Liver (tissue), 9 donors: Measurements from ENCODE around the gene CHP2. TPM values are rescaled to one million over a fixed set of nuclear protein-coding genes. Genes with fewer than 3 reads are reported as not detected.

Source experiments
- DNase-seq: peaks from one replicate; pipeline ENCODE4 v3.0.0-alpha.2; 2017; ENCODE audit warnings: low spot score
- H3K27ac ChIP-seq, 2 donors: one replicate each; pipeline ENCODE4 v1.7.0; 2013; ENCODE audit warnings: inconsistent platforms in 2 of 2, low read length in 2 of 2, control low read depth in 1 of 2, low read depth in 1 of 2, mild to moderate bottlenecking in 1 of 2
- H3K27me3 ChIP-seq, 4 donors: one replicate each; pipeline versions ENCODE4 v1.6.1 to v1.7.0; 2013; ENCODE audit warnings: low read length in 3 of 4, inconsistent platforms in 1 of 4, mild to moderate bottlenecking in 1 of 4, moderate library complexity in 1 of 4; ENCODE audit not compliant: control insufficient read depth in 4 of 4, insufficient read depth in 4 of 4
- H3K36me3 ChIP-seq, 4 donors: one replicate each; pipeline versions ENCODE4 v1.6.1 to v1.7.0; 2013; ENCODE audit warnings: low read length in 3 of 4, mild to moderate bottlenecking in 3 of 4, low read depth in 1 of 4, moderate library complexity in 1 of 4; ENCODE audit not compliant: control insufficient read depth in 4 of 4, insufficient read depth in 3 of 4
- H3K4me1 ChIP-seq, 4 donors: one replicate each; pipeline versions ENCODE4 v1.6.1 to v1.7.0; 2013; ENCODE audit warnings: low read length in 3 of 4, mild to moderate bottlenecking in 3 of 4, moderate library complexity in 1 of 4; ENCODE audit not compliant: control insufficient read depth in 4 of 4, insufficient read depth in 4 of 4
- H3K4me3 ChIP-seq, 3 donors: one replicate each; pipeline versions ENCODE4 v1.6.1 to v1.7.0; 2013; ENCODE audit warnings: low read length in 3 of 3, control low read depth in 1 of 3, low read depth in 1 of 3, mild to moderate bottlenecking in 1 of 3
- H3K9ac ChIP-seq, 2 donors: one replicate each; pipeline ENCODE4 v1.7.0; 2013; ENCODE audit warnings: low read length in 2 of 2, mild to moderate bottlenecking in 2 of 2, moderate library complexity in 2 of 2, control low read depth in 1 of 2, low read depth in 1 of 2
- H3K9me3 ChIP-seq, 4 donors: one replicate each; pipeline versions ENCODE4 v1.6.1 to v1.7.0; 2013; ENCODE audit warnings: low read length in 3 of 4; ENCODE audit not compliant: control insufficient read depth in 4 of 4
- EGR1 ChIP-seq, 2 donors: IDR thresholded peaks; 2 replicates each; pipeline ENCODE4 v1.6.1; 2016 to 2018; ENCODE audit warnings: antibody characterized with exemption in 2 of 2, low read depth in 2 of 2
- FOXA1 ChIP-seq: IDR thresholded peaks from 2 replicates; pipeline ENCODE4 v1.6.1; 2016; ENCODE audit warnings: antibody characterized with exemption
- FOXA2 ChIP-seq: IDR thresholded peaks from 2 replicates; pipeline ENCODE4 v1.6.1; 2016; ENCODE audit warnings: antibody characterized with exemption
- GABPA ChIP-seq, 2 donors: IDR thresholded peaks in 1 of 2; conservative IDR thresholded peaks in 1 of 2; 2 replicates each; pipeline ENCODE4 v1.6.1; 2016; ENCODE audit warnings: antibody characterized with exemption in 2 of 2, mild to moderate bottlenecking in 1 of 2, moderate library complexity in 1 of 2
- HNF4A ChIP-seq, 2 donors: conservative IDR thresholded peaks; 2 replicates each; pipeline ENCODE4 v1.6.1; 2016; ENCODE audit warnings: antibody characterized with exemption in 2 of 2, mild to moderate bottlenecking in 2 of 2
- HNF4G ChIP-seq: IDR thresholded peaks from 2 replicates; pipeline ENCODE4 v1.6.1; 2016; ENCODE audit warnings: antibody characterized with exemption
- JUND ChIP-seq, 2 donors: IDR thresholded peaks; 2 replicates each; pipeline ENCODE4 v1.6.1; 2016; ENCODE audit warnings: antibody characterized with exemption in 2 of 2
- NR2F2 ChIP-seq: IDR thresholded peaks from 2 replicates; pipeline ENCODE4 v1.6.1; 2016; ENCODE audit warnings: antibody characterized with exemption
- RAD21 ChIP-seq, 2 donors: IDR thresholded peaks; 2 replicates each; pipeline ENCODE4 v1.6.1; 2016; ENCODE audit warnings: antibody characterized with exemption in 2 of 2, mild to moderate bottlenecking in 2 of 2
- RXRA ChIP-seq, 2 donors: IDR thresholded peaks; 2 replicates each; pipeline ENCODE4 v1.6.1; 2017 to 2018; ENCODE audit warnings: antibody characterized with exemption in 2 of 2, mild to moderate bottlenecking in 1 of 2
- SP1 ChIP-seq: IDR thresholded peaks from 2 replicates; pipeline ENCODE4 v1.6.1; 2018; ENCODE audit warnings: antibody characterized with exemption, mild to moderate bottlenecking
- TAF1 ChIP-seq: conservative IDR thresholded peaks from 2 replicates; pipeline ENCODE4 v1.6.1; 2016; ENCODE audit warnings: antibody characterized with exemption, mild to moderate bottlenecking
- YY1 ChIP-seq: IDR thresholded peaks from 2 replicates; pipeline ENCODE4 v1.6.1; 2016; ENCODE audit warnings: antibody characterized with exemption, mild to moderate bottlenecking
- WGBS: extraction: QIAGEN DNeasy Blood & Tissue Kit; methylation state at CpG from one replicate; pipeline ENCODE4 v1.1.7; 2013; 5-methylcytosine and 5-hydroxymethylcytosine counted together
- polyA plus RNA-seq, 2 donors: library from polyadenylated mRNA; stranded (reverse) in 1 of 2; unstranded in 1 of 2; fragments of 200-250 nt in 1 of 2; fragments of >200 nt in 1 of 2; fragmentation: Nextera tagmentation in 1 of 2; extraction: Ambion mirVana in 1 of 2; gene quantifications; one replicate each; pipeline versions ENCODE4 v1.2.1 to v1.2.3, GENCODE V29; 2013 to 2015
- total RNA-seq, 2 donors: library from RNA; depleted of rRNA; stranded (reverse); fragments of >200 nt; gene quantifications; one replicate each; pipeline ENCODE4 v1.2.3, GENCODE V29; 2014
- TF ChIP-seq, protein P1 (sequence below): IDR thresholded peaks from 2 replicates; pipeline ENCODE4 v1.6.1; 2016; ENCODE audit warnings: antibody characterized with exemption
- TF ChIP-seq, protein P2 (sequence below): fragments of 150-350 bp; IDR thresholded peaks from 2 replicates; pipeline ENCODE4 v1.5.1; 2017; ENCODE audit warnings: improper control_type of control experiment, low read depth, low read length; ENCODE audit not compliant: missing input control
- TF ChIP-seq, protein P3 (sequence below): IDR thresholded peaks from 2 replicates; pipeline ENCODE4 v1.6.1; 2016; ENCODE audit warnings: antibody characterized with exemption
- TF ChIP-seq, protein P4 (sequence below): IDR thresholded peaks from 2 replicates; pipeline ENCODE4 v1.6.1; 2016; ENCODE audit warnings: antibody characterized with exemption, mild to moderate bottlenecking
- TF ChIP-seq, protein P5 (sequence below): IDR thresholded peaks from 2 replicates; pipeline ENCODE4 v1.6.1; 2016; ENCODE audit warnings: antibody characterized with exemption
- donor health status: healthy.
- donor health status: healthy.
- donor health status: healthy.
- donor health status: healthy.
- donor health status: healthy.

CHP2 gene
- total and polyA plus RNA-seq, 4 donors = not detected

DNA sequence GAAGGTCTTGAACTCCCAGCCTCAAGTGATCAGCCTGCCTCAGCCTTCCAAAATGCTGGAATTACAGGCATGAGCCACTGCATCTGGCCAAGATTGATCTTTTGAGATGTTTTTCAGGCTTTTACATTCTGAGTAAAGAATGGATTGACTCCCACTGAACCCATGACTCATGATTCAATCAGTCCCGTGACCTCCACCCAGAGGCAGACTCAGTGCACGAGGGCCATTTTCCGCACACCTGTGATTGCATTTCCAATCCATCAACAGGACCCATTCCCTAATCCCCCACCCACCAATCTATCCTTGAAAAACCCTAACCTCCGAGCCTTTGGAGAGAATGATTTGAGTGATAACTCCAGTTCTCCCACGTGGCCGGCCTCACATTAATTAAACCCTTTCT is 40.6 kb downstream of the CHP2 start:
- DNase-seq = no peak
- Histone ChIP-seq H3K9me3 (no peaks in the 10 kb centered on the region), H3K4me3 (no peak overlapping the region), H3K27me3 (peaks cover 0 to 4% (median 0%) of the 10 kb centered on the region in 4 donors), H3K4me1 (no peaks in the 10 kb centered on the region), H3K36me3 (no peaks in the 10 kb centered on the region), H3K9ac (no peak overlapping the region), H3K27ac (no peak overlapping the region)
- WGBS = 84% methylated on average over 6 of the region's 6 CpGs
- TF ChIP-seq, protein P1, sequence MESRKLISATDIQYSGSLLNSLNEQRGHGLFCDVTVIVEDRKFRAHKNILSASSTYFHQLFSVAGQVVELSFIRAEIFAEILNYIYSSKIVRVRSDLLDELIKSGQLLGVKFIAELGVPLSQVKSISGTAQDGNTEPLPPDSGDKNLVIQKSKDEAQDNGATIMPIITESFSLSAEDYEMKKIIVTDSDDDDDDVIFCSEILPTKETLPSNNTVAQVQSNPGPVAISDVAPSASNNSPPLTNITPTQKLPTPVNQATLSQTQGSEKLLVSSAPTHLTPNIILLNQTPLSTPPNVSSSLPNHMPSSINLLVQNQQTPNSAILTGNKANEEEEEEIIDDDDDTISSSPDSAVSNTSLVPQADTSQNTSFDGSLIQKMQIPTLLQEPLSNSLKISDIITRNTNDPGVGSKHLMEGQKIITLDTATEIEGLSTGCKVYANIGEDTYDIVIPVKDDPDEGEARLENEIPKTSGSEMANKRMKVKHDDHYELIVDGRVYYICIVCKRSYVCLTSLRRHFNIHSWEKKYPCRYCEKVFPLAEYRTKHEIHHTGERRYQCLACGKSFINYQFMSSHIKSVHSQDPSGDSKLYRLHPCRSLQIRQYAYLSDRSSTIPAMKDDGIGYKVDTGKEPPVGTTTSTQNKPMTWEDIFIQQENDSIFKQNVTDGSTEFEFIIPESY = no peak
- TF ChIP-seq SP1 (no peak), RXRA (IDR thresholded peaks at IDR 0.05) (no peak), RAD21 (IDR thresholded peaks at IDR 0.05) (no peak), JUND (IDR thresholded peaks at IDR 0.05) (no peak), EGR1 (IDR thresholded peaks at IDR 0.05; ENCODE audit: low read depth in 2 of 2) (no peak), HNF4A (conservative IDR thresholded peaks at IDR 0.05) (no peak), GABPA (IDR thresholded peaks at IDR 0.05 in 1 of 2, conservative IDR thresholded peaks at IDR 0.05 in 1 of 2) (no peak), HNF4G (no peak), FOXA2 (no peak), NR2F2 (no peak)
- TF ChIP-seq, protein P2, sequence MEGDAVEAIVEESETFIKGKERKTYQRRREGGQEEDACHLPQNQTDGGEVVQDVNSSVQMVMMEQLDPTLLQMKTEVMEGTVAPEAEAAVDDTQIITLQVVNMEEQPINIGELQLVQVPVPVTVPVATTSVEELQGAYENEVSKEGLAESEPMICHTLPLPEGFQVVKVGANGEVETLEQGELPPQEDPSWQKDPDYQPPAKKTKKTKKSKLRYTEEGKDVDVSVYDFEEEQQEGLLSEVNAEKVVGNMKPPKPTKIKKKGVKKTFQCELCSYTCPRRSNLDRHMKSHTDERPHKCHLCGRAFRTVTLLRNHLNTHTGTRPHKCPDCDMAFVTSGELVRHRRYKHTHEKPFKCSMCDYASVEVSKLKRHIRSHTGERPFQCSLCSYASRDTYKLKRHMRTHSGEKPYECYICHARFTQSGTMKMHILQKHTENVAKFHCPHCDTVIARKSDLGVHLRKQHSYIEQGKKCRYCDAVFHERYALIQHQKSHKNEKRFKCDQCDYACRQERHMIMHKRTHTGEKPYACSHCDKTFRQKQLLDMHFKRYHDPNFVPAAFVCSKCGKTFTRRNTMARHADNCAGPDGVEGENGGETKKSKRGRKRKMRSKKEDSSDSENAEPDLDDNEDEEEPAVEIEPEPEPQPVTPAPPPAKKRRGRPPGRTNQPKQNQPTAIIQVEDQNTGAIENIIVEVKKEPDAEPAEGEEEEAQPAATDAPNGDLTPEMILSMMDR = no peak
- TF ChIP-seq, protein P3, sequence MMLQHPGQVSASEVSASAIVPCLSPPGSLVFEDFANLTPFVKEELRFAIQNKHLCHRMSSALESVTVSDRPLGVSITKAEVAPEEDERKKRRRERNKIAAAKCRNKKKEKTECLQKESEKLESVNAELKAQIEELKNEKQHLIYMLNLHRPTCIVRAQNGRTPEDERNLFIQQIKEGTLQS = no peak
- TF ChIP-seq, protein P4, sequence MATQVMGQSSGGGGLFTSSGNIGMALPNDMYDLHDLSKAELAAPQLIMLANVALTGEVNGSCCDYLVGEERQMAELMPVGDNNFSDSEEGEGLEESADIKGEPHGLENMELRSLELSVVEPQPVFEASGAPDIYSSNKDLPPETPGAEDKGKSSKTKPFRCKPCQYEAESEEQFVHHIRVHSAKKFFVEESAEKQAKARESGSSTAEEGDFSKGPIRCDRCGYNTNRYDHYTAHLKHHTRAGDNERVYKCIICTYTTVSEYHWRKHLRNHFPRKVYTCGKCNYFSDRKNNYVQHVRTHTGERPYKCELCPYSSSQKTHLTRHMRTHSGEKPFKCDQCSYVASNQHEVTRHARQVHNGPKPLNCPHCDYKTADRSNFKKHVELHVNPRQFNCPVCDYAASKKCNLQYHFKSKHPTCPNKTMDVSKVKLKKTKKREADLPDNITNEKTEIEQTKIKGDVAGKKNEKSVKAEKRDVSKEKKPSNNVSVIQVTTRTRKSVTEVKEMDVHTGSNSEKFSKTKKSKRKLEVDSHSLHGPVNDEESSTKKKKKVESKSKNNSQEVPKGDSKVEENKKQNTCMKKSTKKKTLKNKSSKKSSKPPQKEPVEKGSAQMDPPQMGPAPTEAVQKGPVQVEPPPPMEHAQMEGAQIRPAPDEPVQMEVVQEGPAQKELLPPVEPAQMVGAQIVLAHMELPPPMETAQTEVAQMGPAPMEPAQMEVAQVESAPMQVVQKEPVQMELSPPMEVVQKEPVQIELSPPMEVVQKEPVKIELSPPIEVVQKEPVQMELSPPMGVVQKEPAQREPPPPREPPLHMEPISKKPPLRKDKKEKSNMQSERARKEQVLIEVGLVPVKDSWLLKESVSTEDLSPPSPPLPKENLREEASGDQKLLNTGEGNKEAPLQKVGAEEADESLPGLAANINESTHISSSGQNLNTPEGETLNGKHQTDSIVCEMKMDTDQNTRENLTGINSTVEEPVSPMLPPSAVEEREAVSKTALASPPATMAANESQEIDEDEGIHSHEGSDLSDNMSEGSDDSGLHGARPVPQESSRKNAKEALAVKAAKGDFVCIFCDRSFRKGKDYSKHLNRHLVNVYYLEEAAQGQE = no peak

DNA sequence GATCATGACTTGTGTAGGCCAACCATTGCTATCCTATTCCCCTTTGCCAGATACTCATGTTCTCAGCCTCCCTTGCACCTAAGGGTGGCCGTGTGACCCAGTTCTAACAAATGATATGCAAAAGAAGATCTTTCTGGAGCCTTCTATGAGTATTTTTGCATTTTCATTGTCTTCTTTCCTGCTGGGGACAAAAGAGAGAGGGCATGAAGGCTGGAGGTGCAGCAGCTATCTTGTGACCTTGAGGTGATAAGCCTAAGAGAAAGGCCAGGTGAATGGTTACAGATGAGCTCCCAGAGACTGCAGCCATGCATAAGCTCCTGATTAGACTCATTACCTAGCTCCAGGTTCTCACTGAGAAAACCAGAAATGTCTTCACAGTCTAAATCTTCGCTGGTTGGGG is 42.1 kb downstream of the CHP2 start:
- no peak for DNase-seq
- 78% methylated on average over 2 of the region's 2 CpGs for WGBS
- H3K36me3 ChIP-seq = no peaks in the 10 kb centered on the region
- TF ChIP-seq NR2F2 = no peak
- TF ChIP-seq, protein P5, sequence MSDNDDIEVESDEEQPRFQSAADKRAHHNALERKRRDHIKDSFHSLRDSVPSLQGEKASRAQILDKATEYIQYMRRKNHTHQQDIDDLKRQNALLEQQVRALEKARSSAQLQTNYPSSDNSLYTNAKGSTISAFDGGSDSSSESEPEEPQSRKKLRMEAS = no peak
- no peak for TF ChIP-seq EGR1 (IDR thresholded peaks at IDR 0.05; ENCODE audit: low read depth in 2 of 2)
- TF ChIP-seq YY1 = no peak
- no peak for TF ChIP-seq GABPA (IDR thresholded peaks at IDR 0.05 in 1 of 2, conservative IDR thresholded peaks at IDR 0.05 in 1 of 2)
- TF ChIP-seq FOXA1 = no peak
- TF ChIP-seq HNF4G = no peak
- TF ChIP-seq, protein P4 = no peak
- TF ChIP-seq JUND (IDR thresholded peaks at IDR 0.05) = no peak
- TF ChIP-seq TAF1 = no peak
- no peak for TF ChIP-seq RXRA (IDR thresholded peaks at IDR 0.05)
- TF ChIP-seq, protein P2 = no peak
- no peak for TF ChIP-seq SP1

More for the DNA sequence above, 42.1 kb downstream of the CHP2 start:
- Histone ChIP-seq H3K4me1 (peaks cover 0 to 2% (median 0%) of the 10 kb centered on the region in 4 donors), H3K9me3 (no peaks in the 10 kb centered on the region), H3K27ac (no peak overlapping the region), H3K27me3 (peaks cover 0 to 4% (median 0%) of the 10 kb centered on the region in 4 donors), H3K9ac (no peak overlapping the region), H3K4me3 (no peak overlapping the region)
